Measurements from ENCODE around the gene TMEM17.

- TF ChIP-seq, protein P1, sequence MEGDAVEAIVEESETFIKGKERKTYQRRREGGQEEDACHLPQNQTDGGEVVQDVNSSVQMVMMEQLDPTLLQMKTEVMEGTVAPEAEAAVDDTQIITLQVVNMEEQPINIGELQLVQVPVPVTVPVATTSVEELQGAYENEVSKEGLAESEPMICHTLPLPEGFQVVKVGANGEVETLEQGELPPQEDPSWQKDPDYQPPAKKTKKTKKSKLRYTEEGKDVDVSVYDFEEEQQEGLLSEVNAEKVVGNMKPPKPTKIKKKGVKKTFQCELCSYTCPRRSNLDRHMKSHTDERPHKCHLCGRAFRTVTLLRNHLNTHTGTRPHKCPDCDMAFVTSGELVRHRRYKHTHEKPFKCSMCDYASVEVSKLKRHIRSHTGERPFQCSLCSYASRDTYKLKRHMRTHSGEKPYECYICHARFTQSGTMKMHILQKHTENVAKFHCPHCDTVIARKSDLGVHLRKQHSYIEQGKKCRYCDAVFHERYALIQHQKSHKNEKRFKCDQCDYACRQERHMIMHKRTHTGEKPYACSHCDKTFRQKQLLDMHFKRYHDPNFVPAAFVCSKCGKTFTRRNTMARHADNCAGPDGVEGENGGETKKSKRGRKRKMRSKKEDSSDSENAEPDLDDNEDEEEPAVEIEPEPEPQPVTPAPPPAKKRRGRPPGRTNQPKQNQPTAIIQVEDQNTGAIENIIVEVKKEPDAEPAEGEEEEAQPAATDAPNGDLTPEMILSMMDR (IDR thresholded peaks at IDR 0.05), result no peak
- no peak for TF ChIP-seq POLR2A (IDR thresholded peaks at IDR 0.05)
Observed at GRCh38 chr2:62467475-62468321, 38.3 kb downstream of the TMEM17 start.
